H1 (cell line): Measurements from ENCODE around the gene NFIC. TPM values are rescaled to one million over a fixed set of nuclear protein-coding genes. Genes with fewer than 3 reads are reported as not detected.

Experiments used
- BCL11A ChIP-seq, 2 experiments: IDR thresholded peaks; one replicate each; pipeline ENCODE4 v1.6.1; 2011; ENCODE audit warnings: low read depth in 2 of 2, low read length in 2 of 2, mild to moderate bottlenecking in 2 of 2
- CHD7 ChIP-seq: fragments of 300-600 bp; sonication (generic); IDR thresholded peaks from 2 replicates; pipeline ENCODE4 v1.7.1; 2012; ENCODE audit warnings: low read length, moderate library complexity, mild to moderate bottlenecking, inconsistent platforms; ENCODE audit not compliant: insufficient replicate concordance
- GTF2F1 ChIP-seq: IDR thresholded peaks from 2 replicates; pipeline ENCODE4 v1.6.1; 2012; ENCODE audit warnings: low read depth, low read length, improper control_type of control experiment, borderline replicate concordance
- KDM4A ChIP-seq: IDR thresholded peaks from one replicate; pipeline ENCODE4 v1.7.1; 2012; ENCODE audit warnings: low read depth, mild to moderate bottlenecking, moderate library complexity, low read length, inconsistent platforms; ENCODE audit not compliant: severe bottlenecking
- NANOG ChIP-seq: IDR thresholded peaks from 2 replicates; pipeline ENCODE4 v1.6.1; 2011; ENCODE audit warnings: low read length, low read depth, mild to moderate bottlenecking, inconsistent platforms; ENCODE audit not compliant: insufficient read depth, poor library complexity, severe bottlenecking
- SP1 ChIP-seq: IDR thresholded peaks from 2 replicates; pipeline ENCODE4 v1.6.1; 2011; ENCODE audit warnings: low read depth, low read length
- polyA plus RNA-seq, 7 experiments: library from polyadenylated mRNA; depleted of rRNA in 3 of 7; stranded (reverse) in 5 of 7; unstranded in 2 of 7; fragments of >200 nt in 5 of 7; fragments of 200-250 nt in 2 of 7; gene quantifications; 1 replicate in 5 of 7; 2 replicates in 1 of 7; 4 replicates in 1 of 7; pipeline versions ENCODE4 v1.2.1 to v1.2.3, GENCODE V29; 2011 to 2013; ENCODE audit warnings: missing spikeins in 2 of 7, mixed read lengths in 2 of 7
- total RNA-seq: library from RNA; stranded (reverse); fragmentation: NEBNext Ultra II Directional; extraction: Animal tissue kit (Norgen Biotek cat#: 25700); gene quantifications from 2 replicates; pipeline ENCODE4 v1.2.1, GENCODE V29; 2021

Gene NFIC
- total and polyA plus RNA-seq, 2 of the 8 experiments (the other 6 are each of a cell fraction or from before 2014, with no cell fraction given): 0.56 to 3.2 TPM

GRCh38 chr19:3504735-3505134 lies 138.4 kb downstream of the NFIC start (continued):
- TF ChIP-seq CHD7 (no peak), SP1 (no peak), NANOG (no peak), GTF2F1 (no peak), KDM4A (no peak), BCL11A (IDR thresholded peaks at IDR 0.05; ENCODE audit: low read depth in 2 of 2, low read length in 2 of 2) (no peak)
